ENCODE data around the gene NMUR1.

NMUR1 gene

DNA sequence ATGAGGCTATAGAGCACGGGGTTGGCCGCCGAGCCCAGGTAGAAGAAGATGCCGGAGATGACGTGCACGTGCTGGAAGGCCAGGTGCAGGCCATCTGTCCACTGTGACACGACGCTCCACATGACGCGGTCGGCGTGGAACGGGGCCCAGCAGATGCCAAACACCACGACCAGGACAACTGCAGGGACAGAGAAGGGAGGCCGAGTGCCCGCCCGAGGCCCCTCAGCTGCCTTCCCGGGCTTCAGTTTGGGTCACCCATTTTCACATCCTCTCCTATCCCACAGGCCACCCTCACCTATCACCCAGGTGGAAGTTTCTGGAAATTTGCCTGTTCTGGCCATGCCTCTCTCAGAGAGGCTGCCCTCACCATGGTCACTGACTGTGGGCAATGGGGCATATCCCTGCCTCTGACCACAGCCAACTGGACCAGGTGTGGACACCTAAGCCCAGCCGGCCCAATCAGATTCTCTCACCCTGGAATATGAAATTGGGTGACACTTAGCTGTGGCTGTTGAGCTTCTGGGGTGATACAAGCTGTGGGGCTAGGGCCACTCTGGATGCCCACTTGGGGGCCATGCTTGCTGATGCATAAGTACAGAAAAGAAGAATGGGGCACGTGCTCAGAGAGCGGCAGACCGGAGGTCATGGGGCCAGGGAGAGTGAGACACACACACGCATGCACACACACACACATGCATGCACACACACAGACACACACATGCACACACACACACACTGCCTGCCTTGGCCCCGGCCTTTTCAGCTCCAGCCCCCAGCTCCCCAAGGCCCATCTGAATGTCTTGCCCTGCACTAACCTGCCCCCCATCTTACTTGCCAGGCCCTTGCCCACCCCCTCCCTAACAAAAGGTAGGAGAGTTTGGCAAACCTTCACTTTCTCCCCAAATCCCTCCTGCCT lies 4.7 kb downstream of the NMUR1 start:
- DNase-seq: no peak

DNA sequence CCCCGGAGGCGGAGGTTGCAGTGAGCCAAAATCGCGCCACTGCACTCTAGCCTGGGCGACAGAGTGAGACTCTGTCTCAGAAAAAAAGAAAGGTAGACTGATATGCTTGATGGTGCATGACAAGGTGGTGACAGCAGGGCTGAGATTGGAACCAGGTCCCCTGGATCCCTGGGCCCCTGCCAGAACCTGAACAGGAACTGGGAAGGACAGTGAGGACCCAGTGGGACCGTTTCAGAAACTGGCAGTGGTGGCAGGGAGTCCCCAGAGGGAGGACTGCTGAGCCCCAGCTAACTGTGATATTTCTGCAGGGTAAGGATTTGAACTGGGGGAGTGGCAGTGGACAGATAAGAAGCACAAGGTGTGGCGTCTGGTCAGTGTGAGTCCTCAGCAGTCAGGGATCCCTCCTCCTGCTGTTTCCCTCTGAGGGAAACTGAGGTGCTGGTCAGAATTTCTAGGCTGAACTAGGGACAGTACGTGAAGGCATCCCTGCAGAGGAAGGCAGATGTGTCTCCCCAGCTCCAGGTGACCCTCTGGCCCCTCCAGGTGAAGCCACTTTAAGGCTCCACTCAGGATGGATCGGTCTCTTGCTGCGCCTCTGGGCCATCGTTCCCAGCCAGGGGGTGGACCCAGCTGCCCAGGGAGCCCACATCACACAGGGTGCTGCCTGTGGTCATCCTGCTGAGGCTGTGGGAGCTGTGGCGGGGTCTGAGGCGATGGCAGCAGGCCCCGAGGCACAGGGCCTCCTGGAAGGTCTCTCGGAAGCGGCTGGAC lies 5.6 kb downstream of the NMUR1 start:
- no peak for DNase-seq

DNA sequence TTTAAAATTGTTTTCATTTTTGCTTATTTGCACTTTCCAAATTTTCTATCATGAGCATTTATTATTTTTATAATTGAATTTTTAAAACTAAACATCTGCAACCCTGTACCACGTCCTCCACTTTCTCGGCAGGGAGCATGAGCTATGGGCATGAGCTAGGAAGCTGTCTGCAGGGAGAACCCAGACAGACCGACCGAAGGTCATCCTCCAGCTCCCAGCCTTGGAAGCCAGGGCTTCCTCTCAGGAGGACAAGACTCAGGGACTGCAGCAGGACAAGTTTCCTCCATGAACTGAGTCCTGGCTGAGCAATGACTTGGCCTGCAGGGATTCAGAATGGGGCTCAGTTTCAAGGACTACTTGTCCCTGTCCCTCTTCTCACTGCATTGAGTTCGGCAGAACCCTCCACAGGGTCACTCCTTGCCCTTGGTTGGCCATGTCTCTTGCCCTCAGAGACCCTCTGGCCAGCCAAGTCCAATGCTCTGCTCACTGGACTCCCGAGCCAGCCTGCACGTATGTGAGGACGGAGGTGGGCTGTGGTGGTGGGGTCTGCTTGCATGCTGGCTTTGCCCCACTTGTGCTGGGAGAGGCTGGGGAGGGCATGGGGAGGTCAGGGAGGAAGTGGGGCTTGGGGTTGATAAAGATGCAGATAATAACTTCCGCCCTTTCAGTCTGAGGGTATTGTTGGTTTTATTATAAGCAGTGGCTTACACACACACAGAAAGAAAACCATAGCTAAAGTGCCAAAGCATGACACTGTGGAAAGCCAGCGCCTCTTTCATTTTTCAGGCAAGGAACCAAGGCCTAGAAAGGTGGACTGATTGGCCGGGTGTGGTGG lies 6.6 kb downstream of the NMUR1 start:
- DNase-seq: no peak

DNA sequence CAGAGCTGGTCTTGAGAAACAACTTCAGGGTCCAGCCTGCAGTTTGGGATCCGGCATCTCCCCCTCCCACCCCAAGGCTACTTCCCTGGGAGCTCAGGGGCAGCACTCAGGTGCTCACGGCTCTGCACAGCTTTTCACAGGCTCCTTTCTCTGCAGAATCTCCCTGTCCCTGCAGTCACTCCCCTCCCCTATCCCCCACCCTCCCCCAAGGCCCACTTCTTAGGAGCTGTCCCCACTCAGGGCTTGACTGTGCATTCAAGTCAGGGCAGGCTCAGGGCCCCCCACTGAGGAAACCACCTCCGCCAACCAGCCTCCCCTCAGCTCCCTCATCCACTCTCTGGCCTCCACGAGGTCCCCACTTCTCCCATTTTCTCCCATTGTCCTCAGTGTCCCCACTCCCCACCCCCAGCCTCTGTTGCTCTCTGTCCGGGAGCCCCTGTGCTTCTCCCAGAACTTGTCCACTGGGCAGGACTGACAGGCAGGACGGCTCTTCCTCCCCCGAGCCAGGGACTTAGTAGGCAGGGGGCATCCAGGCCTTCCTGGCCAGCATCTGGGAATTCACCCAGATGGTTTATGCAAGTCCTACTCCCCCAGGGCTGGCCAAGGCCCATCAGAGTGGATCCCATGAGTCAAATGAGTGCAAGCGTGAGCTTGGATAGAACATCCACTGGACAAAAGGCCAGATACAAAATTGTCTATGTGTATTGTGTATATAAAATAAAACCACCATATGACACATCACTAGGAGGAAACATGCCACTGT lies 7.6 kb downstream of the NMUR1 start:
- no peak for DNase-seq

DNA sequence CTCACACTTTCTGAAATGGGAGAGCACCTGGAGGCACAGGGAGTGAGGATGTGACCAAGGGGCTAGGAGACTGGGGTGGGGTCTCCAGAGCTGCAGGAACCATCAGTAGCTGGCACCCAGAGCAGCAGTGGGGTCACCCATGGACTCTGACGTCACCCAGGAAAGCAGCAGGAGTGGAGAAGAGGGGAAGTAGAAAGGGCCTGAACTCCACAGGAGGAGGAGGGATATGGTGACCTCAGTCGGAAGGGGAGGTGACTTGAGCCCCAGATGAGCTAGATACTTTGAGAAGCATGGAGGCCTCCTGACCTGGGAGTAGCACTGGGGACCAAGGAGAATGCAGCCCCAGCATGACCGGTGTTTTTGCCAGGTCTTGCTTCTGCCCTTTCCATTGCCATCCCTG lies 8.8 kb downstream of the NMUR1 start:
- DNase-seq: no peak

DNA sequence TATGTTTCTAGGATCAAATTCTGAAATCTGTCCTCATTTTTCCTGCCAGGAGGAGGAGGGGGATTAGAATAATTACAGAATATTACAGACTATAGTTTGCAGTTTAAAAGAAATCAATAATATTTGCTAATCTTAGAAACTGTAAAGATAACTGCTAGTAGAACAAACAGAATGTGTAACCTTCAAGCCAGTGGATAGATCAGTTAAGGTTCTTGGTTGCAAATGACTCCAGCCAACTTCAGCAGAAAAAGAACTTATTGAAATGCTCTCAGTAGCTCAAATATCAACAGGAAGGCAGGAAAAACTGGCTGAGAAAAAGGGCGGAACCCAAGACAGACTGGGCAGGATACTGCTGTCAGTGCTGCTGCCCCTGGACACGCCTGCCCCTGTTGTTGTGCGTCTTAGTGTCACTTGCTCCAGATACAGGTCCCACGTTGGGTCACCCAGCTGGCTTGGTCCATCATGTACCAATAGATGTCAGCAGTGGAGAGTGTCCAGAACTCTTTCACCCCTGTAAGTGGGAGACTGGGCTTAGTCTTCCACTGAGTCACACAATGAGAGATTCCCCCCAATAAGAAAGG lies 10.2 kb downstream of the NMUR1 start:
- no peak for DNase-seq

DNA sequence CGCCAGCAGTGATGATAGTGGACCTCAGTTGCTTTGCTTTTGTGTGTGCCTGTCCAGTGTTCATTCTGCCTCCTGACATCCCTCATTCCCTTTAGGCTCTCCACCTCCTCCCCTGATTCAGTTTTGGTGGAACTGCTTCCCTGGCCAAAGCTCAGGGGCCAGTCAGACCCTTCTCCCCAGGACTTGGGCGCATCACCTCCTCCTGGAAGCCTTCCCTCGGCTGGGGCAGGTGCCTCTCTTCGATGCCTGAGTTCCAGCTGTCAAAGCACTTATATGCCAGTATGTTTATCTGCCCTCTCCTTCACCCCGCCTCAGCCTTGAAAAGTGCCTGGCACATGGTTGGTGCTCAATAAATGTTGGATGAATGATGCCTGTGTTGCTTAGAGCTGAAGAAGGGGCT lies 11.5 kb downstream of the NMUR1 start:
- DNase-seq: no peak

DNA sequence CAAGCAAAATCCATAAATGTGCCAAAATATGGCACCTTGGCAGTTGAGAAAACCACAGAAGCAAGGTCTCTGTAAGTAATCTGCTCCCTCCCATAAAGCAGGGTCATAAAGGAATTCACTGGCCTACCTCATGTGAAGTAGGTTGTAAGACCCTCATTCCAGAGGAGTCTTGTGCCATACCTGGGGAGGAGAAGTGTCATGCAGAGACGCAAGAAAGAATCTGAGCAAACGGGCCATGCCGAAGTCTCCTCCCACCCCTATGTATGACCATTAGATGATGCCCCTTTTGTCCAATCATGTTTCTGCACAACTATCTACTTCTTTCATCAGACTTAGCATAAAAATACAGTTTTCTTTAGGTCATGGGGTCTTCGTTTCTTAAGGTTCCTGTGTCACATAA lies 14.6 kb downstream of the NMUR1 start:
- DNase-seq: no peak

DNA sequence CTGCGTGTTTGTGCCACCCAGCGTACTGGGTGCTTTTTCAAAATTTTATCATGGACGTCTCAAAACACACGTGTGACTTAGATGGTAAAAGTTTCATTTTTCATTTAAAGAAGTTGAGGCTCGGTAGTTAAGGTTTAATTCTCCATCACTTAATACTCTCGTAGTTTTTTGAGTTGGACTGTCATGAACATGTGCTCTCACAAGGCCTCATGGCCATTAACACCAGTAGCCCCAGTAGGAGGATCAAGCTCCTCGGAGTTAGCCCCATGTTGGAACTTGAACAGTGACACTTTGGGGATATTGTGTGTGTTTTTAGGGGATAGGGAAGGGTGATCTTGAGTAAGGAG lies 15.3 kb downstream of the NMUR1 start:
- no peak for DNase-seq

DNA sequence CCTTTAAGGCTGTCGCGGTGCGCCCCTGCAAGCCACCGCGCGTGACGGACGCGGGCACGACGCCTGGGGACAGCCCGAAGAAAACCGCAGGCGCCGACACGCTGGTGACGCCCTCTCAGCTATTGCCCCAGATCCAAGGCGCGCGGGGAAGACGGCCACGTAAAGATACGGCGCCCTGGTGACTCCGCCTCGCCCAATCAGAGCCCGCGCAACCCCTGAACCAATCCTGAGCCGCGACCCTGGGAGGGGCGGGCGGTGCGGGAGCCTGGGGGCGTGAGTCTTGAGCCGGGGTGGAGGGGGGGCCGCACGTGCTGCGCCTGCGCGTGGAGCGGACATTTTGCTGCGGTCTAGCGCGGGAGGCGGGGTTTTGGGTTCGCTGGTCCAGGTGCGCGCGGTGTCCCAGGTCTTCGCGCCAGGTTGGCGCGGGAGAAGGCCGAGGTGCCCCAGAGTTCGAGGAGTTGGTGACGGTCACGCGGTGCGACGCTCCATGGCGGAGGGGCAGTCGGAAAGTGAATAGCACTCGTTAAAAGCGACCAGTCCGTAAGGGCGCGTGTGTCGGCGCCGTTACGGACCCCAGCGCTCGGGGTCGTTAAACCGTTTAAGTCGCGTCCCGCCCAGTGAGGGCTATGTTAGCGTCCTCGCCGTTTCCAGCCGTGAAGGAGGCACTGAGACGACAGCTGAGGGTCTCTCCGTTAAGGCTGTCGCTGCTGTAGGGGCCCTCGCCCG lies 15.9 kb downstream of the NMUR1 start:
- peak; percentile 71 to 91 for DNase-seq

DNA sequence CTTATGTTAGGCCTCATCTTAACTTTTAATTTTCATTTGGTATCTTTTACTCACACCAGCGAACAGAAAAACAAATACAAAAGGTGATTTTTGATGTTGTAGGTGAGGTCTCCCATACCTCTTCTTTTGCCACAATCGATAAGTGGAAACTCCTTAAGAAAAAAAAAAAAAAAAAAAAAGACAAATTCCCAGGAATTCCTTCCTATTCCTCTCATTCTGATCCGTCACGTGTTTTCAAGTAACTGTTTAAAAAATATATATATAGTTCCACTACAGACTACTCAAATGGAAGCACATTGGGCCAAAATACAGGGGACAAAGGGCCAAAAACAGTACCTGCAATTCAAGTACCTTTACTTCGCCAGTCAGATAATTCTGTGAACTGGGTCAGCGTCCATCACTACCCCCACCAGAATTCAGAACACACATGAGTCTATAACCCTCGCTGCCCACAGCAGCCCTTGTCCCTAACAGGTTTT lies 16.5 kb downstream of the NMUR1 start:
- DNase-seq: no peak

DNA sequence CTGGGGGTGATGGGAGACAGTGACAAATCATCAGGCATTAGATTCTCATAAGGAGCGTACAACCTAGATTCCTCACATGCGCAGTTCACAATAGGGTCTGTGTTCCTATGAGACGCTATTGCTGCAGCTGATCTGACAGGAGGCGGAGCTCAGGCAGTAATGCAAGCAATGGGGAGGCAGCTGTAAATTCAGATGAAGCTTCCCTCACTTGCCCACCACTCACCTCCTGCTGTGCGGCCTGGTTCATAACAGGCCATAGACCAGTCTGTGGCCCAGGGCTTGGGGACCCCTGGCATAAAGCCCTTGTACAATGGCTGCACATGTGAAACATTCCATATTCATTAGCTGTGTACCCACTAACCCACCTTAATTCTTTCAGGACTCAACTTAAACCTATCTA lies 18.0 kb downstream of the NMUR1 start:
- DNase-seq: no peak

DNA sequence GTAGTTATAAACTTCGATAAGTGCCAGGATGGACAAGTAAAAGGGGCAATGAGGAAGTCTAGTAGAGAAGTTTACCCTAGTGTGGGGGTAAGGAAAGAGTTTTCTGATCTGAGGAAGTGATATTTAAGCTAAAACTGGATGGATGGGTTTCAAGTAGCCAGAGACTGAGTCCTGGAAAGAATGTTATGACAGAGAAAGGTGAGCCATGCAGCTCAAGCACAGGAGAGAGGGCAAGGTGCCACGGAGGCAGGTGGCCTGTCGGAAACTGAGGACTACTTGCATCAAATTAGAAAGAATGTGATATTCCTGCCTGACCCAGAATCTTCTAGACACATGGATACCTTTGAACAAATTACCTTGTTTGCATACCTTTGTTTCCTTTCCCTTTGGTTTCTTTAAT lies 26.5 kb downstream of the NMUR1 start:
- DNase-seq: no peak

DNA sequence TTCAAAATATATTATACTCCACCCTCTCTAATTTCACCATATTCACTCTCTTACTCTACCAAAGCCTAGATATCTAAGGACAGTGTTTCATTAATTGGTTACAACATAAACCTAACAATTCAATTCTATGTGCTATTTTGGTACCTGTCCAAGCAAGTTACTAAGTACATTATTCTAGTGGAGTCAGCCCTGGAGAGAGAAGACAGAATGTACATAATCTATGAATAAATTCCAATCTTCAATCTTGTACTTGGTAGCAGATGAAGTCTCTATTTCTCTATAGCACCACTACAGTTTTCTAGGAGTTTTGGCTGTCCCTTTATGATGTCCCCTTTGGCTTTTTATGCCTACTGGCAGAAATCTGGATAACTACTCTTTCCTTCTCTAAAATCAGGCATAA lies 27.6 kb downstream of the NMUR1 start:
- DNase-seq: no peak

DNA sequence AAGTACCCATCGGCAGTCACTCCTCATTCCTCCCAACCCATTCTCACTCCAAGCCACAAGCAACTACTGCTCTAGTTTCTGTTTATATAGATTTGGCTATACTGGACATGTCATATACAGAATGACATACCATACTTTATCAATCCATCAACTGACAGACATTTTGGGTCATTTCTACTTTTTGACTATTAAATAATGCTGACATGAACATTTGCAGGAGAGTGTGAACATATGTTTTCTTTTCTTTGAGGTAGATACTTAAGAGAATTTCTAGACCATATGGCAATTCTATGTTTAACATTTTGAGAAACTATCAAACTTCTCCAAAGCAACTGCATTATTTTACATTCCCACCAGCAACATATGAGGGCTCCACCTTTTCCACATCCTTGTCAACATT lies 32.6 kb downstream of the NMUR1 start:
- DNase-seq: no peak

DNA sequence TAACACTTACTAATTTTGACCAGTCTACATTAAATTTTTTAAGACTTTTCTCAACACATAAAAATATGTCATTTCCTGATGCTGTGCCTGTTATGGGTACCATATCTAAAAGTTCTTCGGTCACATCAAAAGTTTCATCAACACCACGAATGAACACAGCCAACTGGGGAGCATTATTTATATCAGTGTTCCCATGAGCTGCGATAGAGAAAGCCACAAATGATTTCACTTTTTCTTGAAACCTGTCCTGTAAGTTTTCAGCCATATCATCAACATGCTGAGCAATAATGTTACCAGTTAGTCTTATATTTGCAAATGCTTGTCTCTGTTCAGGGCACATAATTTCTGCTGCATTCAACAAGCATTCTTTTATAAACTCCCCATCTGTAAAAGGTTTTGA lies 35.6 kb downstream of the NMUR1 start:
- no peak for DNase-seq

DNA sequence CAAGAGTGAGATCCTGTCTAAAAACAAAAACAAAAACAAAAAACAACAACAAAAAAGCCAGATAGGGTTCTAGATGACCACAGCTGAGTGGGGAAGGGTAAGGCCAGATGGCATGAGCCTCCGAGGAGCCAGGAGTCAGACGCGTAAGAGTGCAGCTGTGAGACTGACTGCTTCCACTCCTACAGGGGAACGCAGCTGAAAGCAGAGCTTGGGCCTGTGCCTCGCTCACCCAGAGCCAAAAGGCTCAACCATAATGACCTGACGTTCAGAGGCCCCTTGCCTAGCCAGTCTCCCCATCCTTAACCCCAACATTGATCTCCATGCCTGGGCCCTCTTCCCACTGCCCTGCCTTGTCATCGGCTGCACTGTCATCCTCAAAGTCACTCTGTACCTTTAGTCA lies 39.4 kb downstream of the NMUR1 start:
- no peak for DNase-seq

DNA sequence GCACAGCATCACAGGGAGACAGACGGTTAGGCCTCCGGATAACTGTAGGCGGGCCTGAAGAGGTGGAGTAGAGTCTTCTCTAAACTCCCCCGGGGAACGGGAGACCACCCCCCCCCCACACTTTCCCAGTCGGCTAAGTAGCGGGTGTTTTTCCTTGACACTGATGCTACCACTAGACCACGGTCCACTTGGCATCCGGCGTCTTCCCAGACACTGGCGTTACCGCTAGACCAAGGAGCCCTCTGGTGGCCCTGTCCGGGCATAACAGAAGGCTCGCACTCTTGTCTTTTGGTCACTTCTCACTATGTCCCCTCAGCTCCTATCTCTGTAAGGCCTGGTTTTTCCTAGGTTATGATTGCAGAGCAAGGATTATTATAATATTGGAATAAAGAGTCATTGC lies 40.3 kb downstream of the NMUR1 start:
- no peak for DNase-seq

DNA sequence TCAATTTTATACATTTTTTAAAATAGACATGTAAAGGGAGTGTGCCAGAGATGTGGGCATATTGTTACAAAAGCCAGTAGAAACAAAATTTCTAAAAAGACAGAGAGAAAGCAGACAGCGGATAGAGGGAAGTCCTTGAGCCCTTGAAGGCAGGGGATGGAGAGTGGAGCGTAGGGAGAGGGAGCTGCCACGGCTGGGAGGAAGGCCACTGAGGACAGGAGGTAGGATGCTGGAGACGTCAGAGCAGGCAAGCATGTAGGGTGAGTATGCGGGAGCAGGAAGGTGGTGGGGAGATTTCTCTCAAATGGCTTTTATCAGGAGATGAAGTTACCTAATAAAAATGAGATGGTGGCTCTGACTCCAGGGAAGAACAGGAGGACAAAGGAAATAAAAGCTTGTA lies 41.9 kb downstream of the NMUR1 start:
- DNase-seq: no peak

DNA sequence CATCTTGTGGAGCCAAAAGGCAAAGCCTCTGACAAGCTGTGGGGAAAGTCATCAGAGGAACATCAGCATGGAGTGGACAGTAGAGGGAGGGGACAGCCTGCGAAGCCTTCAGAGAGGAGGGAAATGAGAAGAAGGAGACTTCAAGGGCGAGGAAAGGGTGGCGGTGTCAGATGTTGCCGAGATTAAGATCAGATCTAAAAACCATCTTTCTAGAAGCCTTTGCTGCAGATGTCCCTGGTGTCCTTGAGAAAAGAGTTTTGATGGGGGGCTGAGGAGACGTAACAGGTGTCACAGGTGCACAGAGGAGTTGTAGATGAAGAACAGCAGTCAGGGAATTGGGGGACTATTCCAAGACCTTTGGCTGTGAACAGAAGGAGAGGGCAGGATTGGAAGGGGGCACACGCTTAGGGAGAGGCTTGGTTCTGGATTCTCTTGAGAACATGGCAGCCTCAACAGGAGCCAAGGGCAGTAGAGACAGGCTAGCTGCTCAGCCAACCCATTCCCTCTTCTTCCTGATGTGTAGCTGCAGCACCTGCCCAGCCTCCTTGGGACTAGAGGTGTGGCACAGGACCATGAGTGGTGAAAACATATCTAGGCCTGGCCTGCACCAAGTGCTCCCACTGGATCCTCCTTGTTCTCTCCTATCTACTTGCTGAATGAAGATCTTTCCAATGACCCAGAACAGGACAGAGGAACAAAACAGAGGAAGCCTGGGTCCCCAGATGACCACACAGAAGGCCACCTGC lies 43.2 kb downstream of the NMUR1 start:
- no peak for DNase-seq

All from NCI-H187 (cell line).